OCI-LY3 (cell line): ENCODE results near the gene SFT2D2.

Experiments used
- H2AFZ ChIP-seq: fragments of 200-600, 300-600 bp; shearing (Covaris generic); 2 replicates; pipeline ENCODE4 v1.6.0; 2014; ENCODE audit warnings: antibody characterized with exemption, low read depth, low read length
- H3K27ac ChIP-seq: fragments of 200-600, 300-600 bp; sonication (generic); 2 replicates; pipeline ENCODE4 v1.5.1; 2014; ENCODE audit warnings: mild to moderate bottlenecking, low read length, moderate library complexity, mixed read lengths
- H3K27me3 ChIP-seq: fragments of 200-600, 300-600 bp; sonication (generic); 2 replicates; pipeline ENCODE4 v1.6.1; 2014; ENCODE audit warnings: low read depth, low read length, mixed read lengths
- H3K36me3 ChIP-seq: fragments of 200-600, 300-600 bp; sonication (generic); replicated peaks from 2 replicates; pipeline ENCODE3; 2014; ENCODE audit warnings: low read depth, low read length, mixed read lengths
- H3K4me1 ChIP-seq: fragments of 300-600, 200-600 bp; sonication (generic); 2 replicates; pipeline ENCODE4 v1.6.1; 2014; ENCODE audit warnings: low read length, mixed read lengths
- H3K4me2 ChIP-seq: fragments of 200-600, 300-600 bp; sonication (generic); 2 replicates; pipeline ENCODE4 v1.6.1; 2014; ENCODE audit warnings: low read length, mixed read lengths
- H3K4me3 ChIP-seq: fragments of 300-600, 200-600 bp; sonication (generic); 2 replicates; pipeline ENCODE4 v1.5.1; 2014; ENCODE audit warnings: antibody characterized with exemption, mild to moderate bottlenecking, low read length, moderate library complexity
- H3K79me2 ChIP-seq: fragments of 300-600, 200-600 bp; shearing (Covaris generic); 2 replicates; pipeline ENCODE4 v1.6.1; 2014; ENCODE audit warnings: mild to moderate bottlenecking, low read length, mixed read lengths
- H3K9ac ChIP-seq: fragments of 300-600, 200-600 bp; shearing (Covaris generic); 2 replicates; pipeline ENCODE4 v1.6.0; 2014; ENCODE audit warnings: mild to moderate bottlenecking, low read length, moderate library complexity
- H3K9me3 ChIP-seq: fragments of 200-600, 300-600 bp; shearing (Covaris generic); 2 replicates; pipeline ENCODE4 v1.6.1; 2014; ENCODE audit warnings: low read length, mixed read lengths; ENCODE audit not compliant: insufficient read depth
- H4K20me1 ChIP-seq: fragments of 200-600, 300-600 bp; sonication (generic); 2 replicates; pipeline ENCODE4 v1.6.1; 2016; ENCODE audit warnings: low read length, mixed read lengths; ENCODE audit not compliant: insufficient read depth
- CTCF ChIP-seq: fragments of 200-600, 300-600 bp; sonication (generic); IDR thresholded peaks from 2 replicates; pipeline ENCODE4 v1.5.1; 2014; ENCODE audit warnings: antibody characterized with exemption, low read length, low read depth
- EZH2phosphoT487 ChIP-seq: fragments of 200-600 bp; shearing (Covaris generic); IDR thresholded peaks from 2 replicates; pipeline ENCODE4 v1.6.1; 2018; ENCODE audit warnings: antibody characterized with exemption, mixed run types, low read depth

The SFT2D2 gene

GRCh38 chr1:168288311-168289052 lies 62.7 kb downstream of the SFT2D2 start:
- H3K4me3 ChIP-seq, result no peak overlapping the region
- no peaks in the 10 kb centered on the region for H3K4me1 ChIP-seq
- H2AFZ ChIP-seq, result no peak overlapping the region
- TF ChIP-seq CTCF (no peak), EZH2phosphoT487 (no peak)
- no peaks in the 10 kb centered on the region for H3K36me3 ChIP-seq
- no peaks in the 10 kb centered on the region for H3K79me2 ChIP-seq
- H4K20me1 ChIP-seq, result no peaks in the 10 kb centered on the region
- H3K27me3 ChIP-seq, result no peaks in the 10 kb centered on the region
- H3K27ac ChIP-seq, result no peak overlapping the region
- H3K9ac ChIP-seq, result no peak overlapping the region
- no peak overlapping the region for H3K4me2 ChIP-seq
- H3K9me3 ChIP-seq, result no peaks in the 10 kb centered on the region

- Histone ChIP-seq H3K27ac (no peak overlapping the region), H3K79me2 (no peaks in the 10 kb centered on the region), H3K27me3 (no peaks in the 10 kb centered on the region), H3K36me3 (no peaks in the 10 kb centered on the region), H3K4me3 (no peak overlapping the region), H3K9me3 (no peaks in the 10 kb centered on the region), H2AFZ (no peak overlapping the region), H4K20me1 (no peaks in the 10 kb centered on the region), H3K9ac (no peak overlapping the region), H3K4me1 (no peaks in the 10 kb centered on the region), H3K4me2 (no peak overlapping the region)
- no peak for TF ChIP-seq CTCF
- TF ChIP-seq EZH2phosphoT487, result no peak
Observed at GRCh38 chr1:168291222-168291837, 65.5 kb downstream of the SFT2D2 start.

- Histone ChIP-seq H2AFZ (no peak overlapping the region), H3K27me3 (no peaks in the 10 kb centered on the region)
- no peak for TF ChIP-seq EZH2phosphoT487
- TF ChIP-seq CTCF, result no peak
Observed at GRCh38 chr1:168293356-168293755, 67.6 kb downstream of the SFT2D2 start.

GRCh38 chr1:168295411-168296114 lies 69.8 kb downstream of the SFT2D2 start:
- no peaks in the 10 kb centered on the region for H3K27me3 ChIP-seq
- H3K4me2 ChIP-seq, result no peak overlapping the region
- TF ChIP-seq EZH2phosphoT487, result no peak
- TF ChIP-seq CTCF, result no peak
- H3K27ac ChIP-seq, result no peak overlapping the region
- no peak overlapping the region for H3K4me3 ChIP-seq
- no peaks in the 10 kb centered on the region for H3K9me3 ChIP-seq
- H2AFZ ChIP-seq, result no peak overlapping the region
- no peaks in the 10 kb centered on the region for H3K36me3 ChIP-seq
- no peaks in the 10 kb centered on the region for H3K79me2 ChIP-seq
- H3K4me1 ChIP-seq, result no peaks in the 10 kb centered on the region
- no peaks in the 10 kb centered on the region for H4K20me1 ChIP-seq
- H3K9ac ChIP-seq, result no peak overlapping the region

More at GRCh38 chr1:168293356-168293755, 67.6 kb downstream of the SFT2D2 start:
- no peak overlapping the region for H3K9ac ChIP-seq
- H3K4me2 ChIP-seq, result no peak overlapping the region
- H3K36me3 ChIP-seq, result no peaks in the 10 kb centered on the region
- no peaks in the 10 kb centered on the region for H3K4me1 ChIP-seq
- no peaks in the 10 kb centered on the region for H3K79me2 ChIP-seq
- H3K27ac ChIP-seq, result no peak overlapping the region
- no peaks in the 10 kb centered on the region for H4K20me1 ChIP-seq
- H3K4me3 ChIP-seq, result no peak overlapping the region
- H3K9me3 ChIP-seq, result no peaks in the 10 kb centered on the region
